Sigmoid colon (tissue), 3 donors: ENCODE measurements around the gene PIK3R4.

Experiments
- CTCF ChIP-seq, 4 experiments: fragments of 450-650 bp in 3 of 4; fragments of 200-600 bp in 1 of 4; IDR thresholded peaks; one replicate each; pipeline ENCODE4 v1.5.1; 2016 to 2019; ENCODE audit warnings: antibody characterized with exemption in 4 of 4, mild to moderate bottlenecking in 3 of 4, moderate library complexity in 2 of 4
- POLR2A ChIP-seq, 2 donors: fragments of 450-650 bp; IDR thresholded peaks; one replicate each; pipeline ENCODE4 v1.6.1; 2016; ENCODE audit warnings: antibody characterized with exemption in 2 of 2, mild to moderate bottlenecking in 2 of 2, moderate library complexity in 2 of 2

- no peak for TF ChIP-seq CTCF (IDR thresholded peaks at IDR 0.05)
- no peak for TF ChIP-seq POLR2A (IDR thresholded peaks at IDR 0.05)
These were observed 34.9 kb downstream of the PIK3R4 start for GRCh38 chr3:130711565-130712324.
